Measurements from ENCODE around the gene ARHGAP18. TPM values are rescaled to one million over a fixed set of nuclear protein-coding genes. Genes with fewer than 3 reads are reported as not detected.
A peak's percentile ranks its signal among the peaks of the same experiment; 100 is the strongest.

Gene ARHGAP18
- total and polyA plus RNA-seq, 10 of the 15 experiments (the other 5 are each of a cell fraction or from before 2014, with no cell fraction given), result 18.2 to 52.2 (median 31.7) TPM

DNA sequence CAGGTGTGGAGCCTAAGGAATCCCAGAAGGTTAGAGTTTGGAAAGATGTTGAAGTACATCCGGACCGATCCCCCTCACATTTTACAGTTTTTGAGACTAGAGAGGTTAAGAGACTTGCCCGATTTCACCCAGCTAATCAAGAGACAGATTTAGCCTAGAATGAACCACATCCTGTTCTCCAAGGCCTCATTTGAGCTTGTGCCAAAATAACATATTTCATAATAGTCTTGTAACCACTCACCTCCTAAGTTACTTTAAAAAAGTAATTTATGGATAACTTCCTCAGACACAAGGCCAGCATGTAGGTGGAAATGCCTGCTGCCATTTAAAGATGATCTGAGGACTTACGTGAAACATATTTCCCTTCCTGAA lies 39.8 kb upstream of the ARHGAP18 start (continued):
- TF ChIP-seq EP300 (IDR thresholded peaks at IDR 0.05; ENCODE audit: borderline replicate concordance in 1 of 2, control insufficient read depth in 1 of 2, low read depth in 2 of 2, low read length in 2 of 2), result no peak
- peak; percentile 30 for TF ChIP-seq MEF2B (IDR thresholded peaks at IDR 0.05; ENCODE audit: partially characterized antibody, poor library complexity, severe bottlenecking)
- TF ChIP-seq SIN3A (IDR thresholded peaks at IDR 0.05; ENCODE audit: low read depth, low read length), result no peak
- 0 out of 2 replicates have a peak, but pooled peaks have one; percentile 49 for TF ChIP-seq ZBED1 (IDR thresholded peaks at IDR 0.05; ENCODE audit: borderline replicate concordance)
- TF ChIP-seq CBFB (IDR thresholded peaks at IDR 0.05; ENCODE audit: low read depth), result no peak
- TF ChIP-seq FOXM1 (IDR thresholded peaks at IDR 0.05; ENCODE audit: low read depth, low read length), result no peak
- no peak for TF ChIP-seq KAT2A (conservative IDR thresholded peaks at IDR 0.05; ENCODE audit: control insufficient read depth, low read depth, low read length)
- TF ChIP-seq RCOR1 (conservative IDR thresholded peaks at IDR 0.05; ENCODE audit: low read depth, low read length), result no peak
- TF ChIP-seq YBX1 (IDR thresholded peaks at IDR 0.05), result no peak
- TF ChIP-seq, protein P1, sequence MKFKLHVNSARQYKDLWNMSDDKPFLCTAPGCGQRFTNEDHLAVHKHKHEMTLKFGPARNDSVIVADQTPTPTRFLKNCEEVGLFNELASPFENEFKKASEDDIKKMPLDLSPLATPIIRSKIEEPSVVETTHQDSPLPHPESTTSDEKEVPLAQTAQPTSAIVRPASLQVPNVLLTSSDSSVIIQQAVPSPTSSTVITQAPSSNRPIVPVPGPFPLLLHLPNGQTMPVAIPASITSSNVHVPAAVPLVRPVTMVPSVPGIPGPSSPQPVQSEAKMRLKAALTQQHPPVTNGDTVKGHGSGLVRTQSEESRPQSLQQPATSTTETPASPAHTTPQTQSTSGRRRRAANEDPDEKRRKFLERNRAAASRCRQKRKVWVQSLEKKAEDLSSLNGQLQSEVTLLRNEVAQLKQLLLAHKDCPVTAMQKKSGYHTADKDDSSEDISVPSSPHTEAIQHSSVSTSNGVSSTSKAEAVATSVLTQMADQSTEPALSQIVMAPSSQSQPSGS (IDR thresholded peaks at IDR 0.05; ENCODE audit: low read length), result no peak
- no peak for TF ChIP-seq STAT3 (IDR thresholded peaks at IDR 0.05; ENCODE audit: low read depth, low read length)
- TF ChIP-seq RBBP5 (conservative IDR thresholded peaks at IDR 0.05), result no peak
- TF ChIP-seq SUPT20H (IDR thresholded peaks at IDR 0.05; ENCODE audit: borderline replicate concordance, control insufficient read depth, low read depth, low read length), result no peak
- no peak for TF ChIP-seq MYC (IDR thresholded peaks at IDR 0.05; ENCODE audit: insufficient read depth, insufficient read length, insufficient replicate concordance, low read length, severe bottlenecking)
- TF ChIP-seq NBN (IDR thresholded peaks at IDR 0.05), result no peak
- TF ChIP-seq RUNX3 (IDR thresholded peaks at IDR 0.05; ENCODE audit: low read length), result peak; percentile 92
- TF ChIP-seq, protein P2, sequence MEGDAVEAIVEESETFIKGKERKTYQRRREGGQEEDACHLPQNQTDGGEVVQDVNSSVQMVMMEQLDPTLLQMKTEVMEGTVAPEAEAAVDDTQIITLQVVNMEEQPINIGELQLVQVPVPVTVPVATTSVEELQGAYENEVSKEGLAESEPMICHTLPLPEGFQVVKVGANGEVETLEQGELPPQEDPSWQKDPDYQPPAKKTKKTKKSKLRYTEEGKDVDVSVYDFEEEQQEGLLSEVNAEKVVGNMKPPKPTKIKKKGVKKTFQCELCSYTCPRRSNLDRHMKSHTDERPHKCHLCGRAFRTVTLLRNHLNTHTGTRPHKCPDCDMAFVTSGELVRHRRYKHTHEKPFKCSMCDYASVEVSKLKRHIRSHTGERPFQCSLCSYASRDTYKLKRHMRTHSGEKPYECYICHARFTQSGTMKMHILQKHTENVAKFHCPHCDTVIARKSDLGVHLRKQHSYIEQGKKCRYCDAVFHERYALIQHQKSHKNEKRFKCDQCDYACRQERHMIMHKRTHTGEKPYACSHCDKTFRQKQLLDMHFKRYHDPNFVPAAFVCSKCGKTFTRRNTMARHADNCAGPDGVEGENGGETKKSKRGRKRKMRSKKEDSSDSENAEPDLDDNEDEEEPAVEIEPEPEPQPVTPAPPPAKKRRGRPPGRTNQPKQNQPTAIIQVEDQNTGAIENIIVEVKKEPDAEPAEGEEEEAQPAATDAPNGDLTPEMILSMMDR (IDR thresholded peaks at IDR 0.05 in 2 of 3, conservative IDR thresholded peaks at IDR 0.05 in 1 of 3; ENCODE audit: control insufficient read depth in 2 of 3, extremely low read depth in 1 of 3, insufficient read depth in 1 of 3, low read depth in 3 of 3, low read length in 3 of 3), result no peak
- TF ChIP-seq, protein P3, sequence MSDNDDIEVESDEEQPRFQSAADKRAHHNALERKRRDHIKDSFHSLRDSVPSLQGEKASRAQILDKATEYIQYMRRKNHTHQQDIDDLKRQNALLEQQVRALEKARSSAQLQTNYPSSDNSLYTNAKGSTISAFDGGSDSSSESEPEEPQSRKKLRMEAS (IDR thresholded peaks at IDR 0.05; ENCODE audit: low read depth, low read length), result no peak
- no peak for TF ChIP-seq RB1 (IDR thresholded peaks at IDR 0.05; ENCODE audit: borderline replicate concordance)
- TF ChIP-seq, protein P4, sequence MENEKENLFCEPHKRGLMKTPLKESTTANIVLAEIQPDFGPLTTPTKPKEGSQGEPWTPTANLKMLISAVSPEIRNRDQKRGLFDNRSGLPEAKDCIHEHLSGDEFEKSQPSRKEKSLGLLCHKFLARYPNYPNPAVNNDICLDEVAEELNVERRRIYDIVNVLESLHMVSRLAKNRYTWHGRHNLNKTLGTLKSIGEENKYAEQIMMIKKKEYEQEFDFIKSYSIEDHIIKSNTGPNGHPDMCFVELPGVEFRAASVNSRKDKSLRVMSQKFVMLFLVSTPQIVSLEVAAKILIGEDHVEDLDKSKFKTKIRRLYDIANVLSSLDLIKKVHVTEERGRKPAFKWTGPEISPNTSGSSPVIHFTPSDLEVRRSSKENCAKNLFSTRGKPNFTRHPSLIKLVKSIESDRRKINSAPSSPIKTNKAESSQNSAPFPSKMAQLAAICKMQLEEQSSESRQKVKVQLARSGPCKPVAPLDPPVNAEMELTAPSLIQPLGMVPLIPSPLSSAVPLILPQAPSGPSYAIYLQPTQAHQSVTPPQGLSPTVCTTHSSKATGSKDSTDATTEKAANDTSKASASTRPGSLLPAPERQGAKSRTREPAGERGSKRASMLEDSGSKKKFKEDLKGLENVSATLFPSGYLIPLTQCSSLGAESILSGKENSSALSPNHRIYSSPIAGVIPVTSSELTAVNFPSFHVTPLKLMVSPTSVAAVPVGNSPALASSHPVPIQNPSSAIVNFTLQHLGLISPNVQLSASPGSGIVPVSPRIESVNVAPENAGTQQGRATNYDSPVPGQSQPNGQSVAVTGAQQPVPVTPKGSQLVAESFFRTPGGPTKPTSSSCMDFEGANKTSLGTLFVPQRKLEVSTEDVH (IDR thresholded peaks at IDR 0.05; ENCODE audit: low read depth, partially characterized antibody), result no peak
- TF ChIP-seq NR2C2 (IDR thresholded peaks at IDR 0.05; ENCODE audit: borderline replicate concordance, control insufficient read depth, insufficient read length, low read depth), result no peak
- TF ChIP-seq BRCA1 (IDR thresholded peaks at IDR 0.05; ENCODE audit: low read depth, low read length), result no peak
- no peak for TF ChIP-seq HDAC2 (IDR thresholded peaks at IDR 0.05)
- TF ChIP-seq, protein P5, sequence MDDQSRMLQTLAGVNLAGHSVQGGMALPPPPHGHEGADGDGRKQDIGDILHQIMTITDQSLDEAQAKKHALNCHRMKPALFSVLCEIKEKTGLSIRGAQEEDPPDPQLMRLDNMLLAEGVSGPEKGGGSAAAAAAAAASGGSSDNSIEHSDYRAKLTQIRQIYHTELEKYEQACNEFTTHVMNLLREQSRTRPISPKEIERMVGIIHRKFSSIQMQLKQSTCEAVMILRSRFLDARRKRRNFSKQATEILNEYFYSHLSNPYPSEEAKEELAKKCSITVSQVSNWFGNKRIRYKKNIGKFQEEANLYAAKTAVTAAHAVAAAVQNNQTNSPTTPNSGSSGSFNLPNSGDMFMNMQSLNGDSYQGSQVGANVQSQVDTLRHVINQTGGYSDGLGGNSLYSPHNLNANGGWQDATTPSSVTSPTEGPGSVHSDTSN (IDR thresholded peaks at IDR 0.05; ENCODE audit: insufficient replicate concordance, low read depth, low read length), result no peak

All from GM12878 (cell line).